IMR-90 (cell line): ENCODE results near the gene KCNMA1.

ENCODE experiments used
- BHLHE40 ChIP-seq: fragments of 150-350 bp; IDR thresholded peaks from 2 replicates; pipeline ENCODE4 v1.6.1; 2016; ENCODE audit warnings: mild to moderate bottlenecking, low read depth, low read length
- CTCF ChIP-seq: conservative IDR thresholded peaks from 2 replicates; pipeline ENCODE4 v1.5.1; 2012; ENCODE audit warnings: mild to moderate bottlenecking, low read depth, low read length, improper control_type of control experiment
- ELK1 ChIP-seq: fragments of 150-350 bp; IDR thresholded peaks from 2 replicates; pipeline ENCODE4 v1.6.1; 2016; ENCODE audit warnings: low read depth, mild to moderate bottlenecking, low read length, moderate library complexity, borderline replicate concordance
- POLR2A ChIP-seq: IDR thresholded peaks from 2 replicates; pipeline ENCODE4 v1.6.1; 2012; ENCODE audit warnings: mild to moderate bottlenecking, low read depth, low read length
- RFX5 ChIP-seq: IDR thresholded peaks from 2 replicates; pipeline ENCODE4 v1.8.0; 2012; ENCODE audit warnings: low read depth, mild to moderate bottlenecking, low read length, moderate library complexity
- USF2 ChIP-seq: fragments of 150-350 bp; IDR thresholded peaks from 2 replicates; pipeline ENCODE4 v1.6.1; 2017; ENCODE audit warnings: mild to moderate bottlenecking, antibody characterized with exemption, low read length, low read depth

- no peak for TF ChIP-seq RFX5
- no peak for TF ChIP-seq CTCF
- no peak for TF ChIP-seq USF2
- no peak for TF ChIP-seq ELK1
- TF ChIP-seq BHLHE40 = no peak
- no peak for TF ChIP-seq POLR2A
Measured at GRCh38 chr10:77406764-77407430, 230.7 kb downstream of the KCNMA1 start.
